Measurements from ENCODE around the gene S100A2. TPM values are rescaled to one million over a fixed set of nuclear protein-coding genes. Genes with fewer than 3 reads are reported as not detected.

S100A2 gene
- total RNA-seq, 1 donor from 2014 or later: 2.0 TPM

GRCh38 chr1:153547560-153548551, 17.8 kb downstream of the S100A2 start:
- Mint-ChIP-seq H3K4me3 (no peak overlapping the region), H3K27ac (no peak overlapping the region), H3K4me1 (peaks cover 35% of the 10 kb centered on the region), H3K27me3 (peaks cover 5% of the 10 kb centered on the region), H3K36me3 (ENCODE audit: low read depth) (peaks cover 23% of the 10 kb centered on the region), H3K9me3 (no peaks in the 10 kb centered on the region)
- intact Hi-C loops (cut with micrococcal nuclease): no loop called here
- DNase-seq (no peak), ATAC-seq (ENCODE audit: low read depth) (no peak)
- ChIA-PET CTCF (no interaction called here), POLR2A (interaction anchor here (4.1 kb wide), 1 partner anchor 13 kb away, joined by 101 read pairs; the partner anchor contains the start of gene S100A6)
- TF ChIP-seq CTCF (IDR thresholded peaks at IDR 0.05): no peak

- H3K4me3 Mint-ChIP-seq: no peak overlapping the region
- intact Hi-C loops (cut with micrococcal nuclease): no loop called here
- ATAC-seq (ENCODE audit: low read depth) (no peak), DNase-seq (no peak)
- ChIA-PET CTCF (interaction anchor here (1.1 to 2.6 kb wide), 3 partner anchors 15 to 36 kb away, joined by 3 to 22 read pairs (median 3); no protein-coding TSS in a partner anchor), POLR2A (interaction anchor here (2.2 to 5.0 kb wide), 4 partner anchors 8 to 87 kb away, joined by 10 to 101 read pairs (median 40); partner anchors contain the start of genes CHTOP, S100A2 and S100A6)
- peaks cover 5% of the 10 kb centered on the region for H3K27me3 Mint-ChIP-seq
- TF ChIP-seq CTCF (IDR thresholded peaks at IDR 0.05): no peak
- H3K4me1 Mint-ChIP-seq: peaks cover 41% of the 10 kb centered on the region
- H3K27ac Mint-ChIP-seq: peak overlapping the region; percentile 97
- H3K36me3 Mint-ChIP-seq (ENCODE audit: low read depth): peaks cover 24% of the 10 kb centered on the region
- H3K9me3 Mint-ChIP-seq: no peaks in the 10 kb centered on the region
These were observed 18.7 kb downstream of the S100A2 start for GRCh38 chr1:153546796-153547559.

- POLR2A ChIA-PET: interaction anchor here (1.5 to 5.0 kb wide), 6 partner anchors 8 to 88 kb away, joined by 3 to 101 read pairs (median 20); partner anchors contain the start of genes CHTOP, S100A2 and S100A6
- intact Hi-C loops (cut with micrococcal nuclease): no loop called here
These were observed 19.3 kb downstream of the S100A2 start for GRCh38 chr1:153546371-153546770.

More at GRCh38 chr1:153546371-153546770, 19.3 kb downstream of the S100A2 start:
- Mint-ChIP-seq H3K36me3 (ENCODE audit: low read depth) (peaks cover 24% of the 10 kb centered on the region), H3K9me3 (no peaks in the 10 kb centered on the region), H3K4me3 (peak overlapping the region; percentile 95), H3K27ac (peak overlapping the region; percentile 97), H3K4me1 (peaks cover 47% of the 10 kb centered on the region), H3K27me3 (peaks cover 5% of the 10 kb centered on the region)
- no peak for TF ChIP-seq CTCF (IDR thresholded peaks at IDR 0.05)
- CTCF ChIA-PET: interaction anchor here (1.1 to 2.6 kb wide), 4 partner anchors 15 to 36 kb away, joined by 3 to 22 read pairs (median 6); no protein-coding TSS in a partner anchor
- no peak for ATAC-seq (ENCODE audit: low read depth)
- no peak for DNase-seq

Data from activated B cell treated with CpG ODN at 0.5 μM for 24 hours (primary cell).